Measurements from ENCODE around the gene ADRB2. TPM values are rescaled to one million over a fixed set of nuclear protein-coding genes. Genes with fewer than 3 reads are reported as not detected.

The ADRB2 gene
- 100 to 1,000 TPM in 1 of 4 donors, 10 to 100 TPM in 3; 68.8 to 109 (median 86.4) TPM for total RNA-seq

DNA sequence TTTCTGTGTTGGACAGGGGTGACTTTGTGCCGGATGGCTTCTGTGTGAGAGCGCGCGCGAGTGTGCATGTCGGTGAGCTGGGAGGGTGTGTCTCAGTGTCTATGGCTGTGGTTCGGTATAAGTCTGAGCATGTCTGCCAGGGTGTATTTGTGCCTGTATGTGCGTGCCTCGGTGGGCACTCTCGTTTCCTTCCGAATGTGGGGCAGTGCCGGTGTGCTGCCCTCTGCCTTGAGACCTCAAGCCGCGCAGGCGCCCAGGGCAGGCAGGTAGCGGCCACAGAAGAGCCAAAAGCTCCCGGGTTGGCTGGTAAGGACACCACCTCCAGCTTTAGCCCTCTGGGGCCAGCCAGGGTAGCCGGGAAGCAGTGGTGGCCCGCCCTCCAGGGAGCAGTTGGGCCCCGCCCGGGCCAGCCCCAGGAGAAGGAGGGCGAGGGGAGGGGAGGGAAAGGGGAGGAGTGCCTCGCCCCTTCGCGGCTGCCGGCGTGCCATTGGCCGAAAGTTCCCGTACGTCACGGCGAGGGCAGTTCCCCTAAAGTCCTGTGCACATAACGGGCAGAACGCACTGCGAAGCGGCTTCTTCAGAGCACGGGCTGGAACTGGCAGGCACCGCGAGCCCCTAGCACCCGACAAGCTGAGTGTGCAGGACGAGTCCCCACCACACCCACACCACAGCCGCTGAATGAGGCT, at the start of gene ADRB2:
Gene ADRB2, plus strand, starts transcription at position 559 of the 686 bp plus-strand sequence. CDS start 221 bp downstream, outside the sequence.
- H3K27me3 ChIP-seq: no peaks in the 10 kb centered on the region
- H3K4me3 ChIP-seq: peak within 1 kb of the TSS; percentile 64
- no peaks in the 10 kb centered on the region for H3K9me3 ChIP-seq
- H3K27ac ChIP-seq: peak within 1 kb of the TSS; percentile 96
- peak; percentile 97 for DNase-seq (ENCODE audit: low spot score in 2 of 2)
- H3K4me1 ChIP-seq: peaks cover 49% of the 10 kb centered on the region
- 1% methylated on average over 15 of the region's 42 CpGs for WGBS
- no peaks in the 10 kb centered on the region for H3K36me3 ChIP-seq
- TF ChIP-seq, protein P1, sequence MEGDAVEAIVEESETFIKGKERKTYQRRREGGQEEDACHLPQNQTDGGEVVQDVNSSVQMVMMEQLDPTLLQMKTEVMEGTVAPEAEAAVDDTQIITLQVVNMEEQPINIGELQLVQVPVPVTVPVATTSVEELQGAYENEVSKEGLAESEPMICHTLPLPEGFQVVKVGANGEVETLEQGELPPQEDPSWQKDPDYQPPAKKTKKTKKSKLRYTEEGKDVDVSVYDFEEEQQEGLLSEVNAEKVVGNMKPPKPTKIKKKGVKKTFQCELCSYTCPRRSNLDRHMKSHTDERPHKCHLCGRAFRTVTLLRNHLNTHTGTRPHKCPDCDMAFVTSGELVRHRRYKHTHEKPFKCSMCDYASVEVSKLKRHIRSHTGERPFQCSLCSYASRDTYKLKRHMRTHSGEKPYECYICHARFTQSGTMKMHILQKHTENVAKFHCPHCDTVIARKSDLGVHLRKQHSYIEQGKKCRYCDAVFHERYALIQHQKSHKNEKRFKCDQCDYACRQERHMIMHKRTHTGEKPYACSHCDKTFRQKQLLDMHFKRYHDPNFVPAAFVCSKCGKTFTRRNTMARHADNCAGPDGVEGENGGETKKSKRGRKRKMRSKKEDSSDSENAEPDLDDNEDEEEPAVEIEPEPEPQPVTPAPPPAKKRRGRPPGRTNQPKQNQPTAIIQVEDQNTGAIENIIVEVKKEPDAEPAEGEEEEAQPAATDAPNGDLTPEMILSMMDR (IDR thresholded peaks at IDR 0.05): no peak
- TF ChIP-seq EP300 (IDR thresholded peaks at IDR 0.05): no peak
- peak; percentile 42 to 94 (median 93) for TF ChIP-seq POLR2AphosphoS5 (IDR thresholded peaks at IDR 0.05)
- peak in 1 of 2 donors; percentile 94 for TF ChIP-seq POLR2A (IDR thresholded peaks at IDR 0.05)

DNA sequence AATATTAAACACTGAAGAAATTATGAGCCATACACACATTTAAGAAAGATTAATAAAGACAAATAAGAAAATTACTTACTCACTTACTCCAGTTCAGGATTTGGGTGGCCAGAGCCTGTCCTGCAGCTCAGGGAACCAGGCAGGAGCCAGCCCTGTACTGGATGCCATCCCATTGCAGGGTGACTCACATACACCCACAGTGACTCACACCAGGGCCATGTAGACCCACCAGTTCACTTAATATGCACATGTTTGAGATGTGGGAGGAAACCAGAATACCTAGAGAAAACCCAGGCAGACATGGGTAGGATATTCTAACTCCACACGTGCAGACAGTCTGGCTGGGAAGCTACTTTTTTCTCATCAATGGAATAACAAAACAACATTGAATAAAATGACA, 49.6 kb upstream of the ADRB2 start:
- no peak for TF ChIP-seq POLR2A (IDR thresholded peaks at IDR 0.05)
- no peak for TF ChIP-seq EP300 (IDR thresholded peaks at IDR 0.05)
- TF ChIP-seq POLR2AphosphoS5 (IDR thresholded peaks at IDR 0.05): no peak
- TF ChIP-seq, protein P1 (IDR thresholded peaks at IDR 0.05): no peak
- no peak for DNase-seq (ENCODE audit: low spot score in 2 of 2)
- H3K27ac ChIP-seq: no peak overlapping the region
- H3K27me3 ChIP-seq: no peaks in the 10 kb centered on the region
- 44% methylated on average over 1 of the region's 1 CpG for WGBS
- no peaks in the 10 kb centered on the region for H3K36me3 ChIP-seq
- H3K4me3 ChIP-seq: no peak overlapping the region
- H3K9me3 ChIP-seq: no peaks in the 10 kb centered on the region
- peaks cover 5% of the 10 kb centered on the region for H3K4me1 ChIP-seq

DNA sequence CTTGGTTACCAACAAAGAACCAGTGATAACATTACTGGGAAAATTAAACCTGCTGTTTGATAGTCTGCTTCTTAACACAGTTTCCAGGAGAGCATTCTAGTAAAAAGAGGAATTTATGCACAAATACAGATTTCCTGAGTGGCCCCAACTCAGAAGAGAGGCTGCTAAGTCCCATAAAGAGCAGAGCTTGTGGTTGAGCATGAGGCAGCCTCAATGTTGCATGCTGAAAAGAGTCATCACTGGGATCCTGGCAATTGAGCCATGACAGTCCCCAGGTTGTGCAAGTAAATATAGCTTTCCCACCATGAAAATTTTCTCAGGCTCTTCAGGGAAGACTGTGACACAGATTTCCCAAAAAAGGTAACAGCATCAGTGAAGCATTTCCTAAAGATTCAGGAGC, 47.5 kb upstream of the ADRB2 start:
- Histone ChIP-seq H3K27ac (no peak overlapping the region), H3K36me3 (no peaks in the 10 kb centered on the region), H3K4me1 (peaks cover 5% of the 10 kb centered on the region), H3K4me3 (no peak overlapping the region), H3K27me3 (no peaks in the 10 kb centered on the region), H3K9me3 (no peaks in the 10 kb centered on the region)
- TF ChIP-seq POLR2AphosphoS5 (IDR thresholded peaks at IDR 0.05) (no peak), EP300 (IDR thresholded peaks at IDR 0.05) (no peak), POLR2A (IDR thresholded peaks at IDR 0.05) (no peak)
- TF ChIP-seq, protein P1 (IDR thresholded peaks at IDR 0.05): no peak
- DNase-seq (ENCODE audit: low spot score in 2 of 2): no peak

DNA sequence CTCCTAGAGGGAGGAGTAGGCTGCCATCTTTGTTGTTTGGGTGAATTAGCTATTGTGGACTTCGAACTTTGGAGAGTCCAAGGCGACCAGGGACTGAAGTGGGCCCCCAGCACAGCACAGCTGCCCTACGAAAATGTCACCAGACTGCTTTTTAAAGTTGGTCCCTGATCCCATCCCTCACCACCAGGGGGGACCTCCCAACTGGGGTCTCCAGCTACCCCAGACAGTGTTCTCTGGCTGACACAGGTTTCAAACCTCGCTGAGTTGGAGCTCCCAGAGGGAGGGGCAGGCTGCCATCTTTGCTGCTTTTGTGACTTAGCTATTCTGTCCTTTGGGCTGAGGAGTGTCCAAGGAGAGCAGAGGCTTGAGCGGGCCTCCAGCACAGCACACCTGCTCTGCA, 45.7 kb upstream of the ADRB2 start:
- no peak for DNase-seq (ENCODE audit: low spot score in 2 of 2)
- Histone ChIP-seq H3K4me1 (peaks cover 5% of the 10 kb centered on the region), H3K9me3 (no peaks in the 10 kb centered on the region), H3K27ac (no peak overlapping the region), H3K36me3 (no peaks in the 10 kb centered on the region), H3K27me3 (no peaks in the 10 kb centered on the region), H3K4me3 (no peak overlapping the region)
- TF ChIP-seq, protein P1 (IDR thresholded peaks at IDR 0.05): no peak
- TF ChIP-seq POLR2A (IDR thresholded peaks at IDR 0.05) (no peak), EP300 (IDR thresholded peaks at IDR 0.05) (no peak), POLR2AphosphoS5 (IDR thresholded peaks at IDR 0.05) (no peak)
- 100% methylated on average over 3 of the region's 5 CpGs for WGBS

DNA sequence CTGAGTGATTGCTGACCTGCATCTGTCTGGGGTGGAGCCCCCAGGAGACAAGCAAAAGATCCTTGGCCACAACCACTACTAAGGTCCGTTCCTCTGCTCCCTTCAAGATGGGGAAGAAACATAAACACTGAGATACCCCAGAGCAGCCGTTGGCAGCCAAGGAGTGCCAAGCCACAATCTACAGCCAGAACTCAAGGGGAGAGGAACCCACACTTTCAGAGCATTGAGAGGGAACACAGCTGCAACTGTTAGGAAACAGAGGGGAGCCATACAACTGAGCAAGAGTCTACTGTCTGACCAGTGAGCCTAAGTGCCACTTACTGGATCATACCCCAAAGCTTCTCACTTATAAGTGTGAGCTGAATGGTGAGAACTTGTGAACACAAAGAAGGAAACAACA, 44.6 kb upstream of the ADRB2 start:
- Histone ChIP-seq H3K9me3 (no peaks in the 10 kb centered on the region), H3K36me3 (no peaks in the 10 kb centered on the region), H3K4me1 (peaks cover 5% of the 10 kb centered on the region), H3K27me3 (no peaks in the 10 kb centered on the region), H3K4me3 (no peak overlapping the region), H3K27ac (no peak overlapping the region)
- no peak for DNase-seq (ENCODE audit: low spot score in 2 of 2)
- TF ChIP-seq POLR2A (IDR thresholded peaks at IDR 0.05): no peak
- TF ChIP-seq, protein P1 (IDR thresholded peaks at IDR 0.05): no peak
- TF ChIP-seq EP300 (IDR thresholded peaks at IDR 0.05): no peak
- no peak for TF ChIP-seq POLR2AphosphoS5 (IDR thresholded peaks at IDR 0.05)
- WGBS: 42% methylated on average over 2 of the region's 2 CpGs
